Endometrial microvascular endothelial cells (primary cell): ENCODE data around the gene CDON. TPM values are rescaled to one million over a fixed set of nuclear protein-coding genes. Genes with fewer than 3 reads are reported as not detected.

ENCODE experiments used
- in situ Hi-C: cut with HindIII; loops from 2 replicates; pipeline ENCODE4 v1.10.0; 2017; ENCODE audit warnings: low sequenced_read_pairs, low pct_unique_long_range_greater_than_20kb; ENCODE audit errors: inconsistent ontology term
- total RNA-seq: library from RNA; depleted of rRNA; stranded (reverse); fragments of >200 nt; gene quantifications from one replicate; pipeline ENCODE4 v1.2.3, GENCODE V29; 2015; ENCODE audit errors: inconsistent ontology term

CDON gene
- total RNA-seq, 1 donor from 2014 or later = 4.3 TPM

GRCh38 chr11:126083829-126084607, 21.4 kb upstream of the CDON start:
- in situ Hi-C loops = no loop called here

GRCh38 chr11:126082251-126083109, 19.8 kb upstream of the CDON start:
- in situ Hi-C loops = no loop called here

- in situ Hi-C loops = no loop called here
Measured at GRCh38 chr11:126081915-126082250, 19.2 kb upstream of the CDON start.

- in situ Hi-C loops = no loop called here
Measured at GRCh38 chr11:126080161-126080941, 17.7 kb upstream of the CDON start.

GRCh38 chr11:126079621-126080124, 17.0 kb upstream of the CDON start:
- in situ Hi-C loops = no loop called here

GRCh38 chr11:126076641-126077040, 14.0 kb upstream of the CDON start:
- in situ Hi-C loops = no loop called here

GRCh38 chr11:126072801-126073594, 10.3 kb upstream of the CDON start:
- in situ Hi-C loops = no loop called here

- in situ Hi-C loops = no loop called here
Measured at GRCh38 chr11:126072141-126072741, 9.6 kb upstream of the CDON start.

GRCh38 chr11:126063507-126063852, 814 bp upstream of the CDON start:
- in situ Hi-C loops = no loop called here

- in situ Hi-C loops = no loop called here
Measured at GRCh38 chr11:126061707-126062678, 673 bp downstream of the CDON start.

GRCh38 chr11:126060757-126061171, 1.9 kb downstream of the CDON start:
- in situ Hi-C loops = no loop called here

- in situ Hi-C loops = no loop called here
Measured at GRCh38 chr11:126059238-126059781, 3.4 kb downstream of the CDON start.

- in situ Hi-C loops = no loop called here
Measured at GRCh38 chr11:126058105-126058874, 4.4 kb downstream of the CDON start.

GRCh38 chr11:126054882-126055281, 7.8 kb downstream of the CDON start:
- in situ Hi-C loops = no loop called here

- in situ Hi-C loops = no loop called here
Measured at GRCh38 chr11:126054408-126054807, 8.3 kb downstream of the CDON start.
